Activated CD4-positive, alpha-beta memory T cell treated with anti-CD3 and anti-CD28 coated beads for 36 hours (primary cell): ENCODE measurements around the gene RASSF3. TPM values are rescaled to one million over a fixed set of nuclear protein-coding genes. Genes with fewer than 3 reads are reported as not detected.
A peak's percentile ranks its signal among the peaks of the same experiment; 100 is the strongest.
"Not testable (repeated sequence)": the region's sequence is repeated elsewhere in the genome, so short reads cannot be mapped to it uniquely, and the experiment has no call there.

ENCODE experiments used
- CTCF ChIA-PET: fragments of 350-600 bp; sonication (Branson Sonifier 250); formaldehyde crosslinking; loops from one replicate; lab custom pipeline; 2021; ENCODE audit warnings: antibody characterized with exemption, inconsistent platforms; lab: Charles Lee
- POLR2A ChIA-PET: fragments of 350-600 bp; sonication (Branson Sonifier 250); formaldehyde crosslinking; loops from one replicate; lab custom pipeline; 2021; ENCODE audit warnings: antibody characterized with exemption; lab: Charles Lee
- DNase-seq: peaks from one replicate; pipeline ENCODE4 v3.0.0-alpha.2; 2020
- H3K27ac Mint-ChIP-seq: one replicate; pipeline ENCODE4 v1.8.0; 2021; ENCODE audit warnings: mixed read lengths
- H3K27me3 Mint-ChIP-seq: one replicate; pipeline ENCODE4 v1.8.0; 2021; ENCODE audit warnings: mixed read lengths
- H3K36me3 Mint-ChIP-seq: one replicate; pipeline ENCODE4 v1.8.0; 2021; ENCODE audit warnings: mixed read lengths
- H3K4me1 Mint-ChIP-seq: one replicate; pipeline ENCODE4 v1.8.0; 2021; ENCODE audit warnings: low read depth, mixed read lengths
- H3K4me3 Mint-ChIP-seq: one replicate; pipeline ENCODE4 v1.8.0; 2021; ENCODE audit warnings: mild to moderate bottlenecking, mixed read lengths
- H3K9me3 Mint-ChIP-seq: one replicate; pipeline ENCODE4 v1.8.0; 2021; ENCODE audit warnings: mixed read lengths
- intact Hi-C: fragments of 100-400 bp; cut with micrococcal nuclease; formaldehyde crosslinking; loops from one replicate; pipeline ENCODE4 v1.15.1; 2023
- total RNA-seq, 2 experiments: library from RNA; stranded (reverse); gene quantifications; one replicate each; pipeline ENCODE4 v1.2.3, GENCODE V29; 2021

Gene RASSF3
- total RNA-seq, 2 experiments from 2014 or later: 40.6 to 40.7 TPM

DNA sequence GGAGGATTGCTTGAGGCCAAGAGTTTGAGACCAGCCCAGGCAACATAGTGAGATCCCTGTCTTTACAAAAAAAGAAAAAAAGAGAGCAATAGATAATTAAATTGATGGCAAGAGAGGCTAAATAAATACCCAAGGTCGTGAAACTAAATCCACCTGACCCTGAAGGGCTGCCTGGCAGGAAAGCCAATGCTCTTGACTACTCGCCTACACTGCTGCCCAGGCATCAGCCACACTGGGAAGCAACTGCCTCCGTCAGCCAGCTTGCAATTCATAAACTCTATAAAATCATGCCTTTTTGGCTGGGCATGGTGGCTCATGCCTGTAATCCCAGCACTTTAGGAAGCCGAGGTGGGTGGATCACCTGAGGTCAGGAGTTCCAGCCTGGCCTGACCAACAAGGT, 31.7 kb upstream of the RASSF3 start:
- Mint-ChIP-seq H3K4me3 (no peak overlapping the region), H3K4me1 (peaks cover 14% of the 10 kb centered on the region), H3K36me3 (peaks cover 2% of the 10 kb centered on the region), H3K9me3 (peaks cover 16% of the 10 kb centered on the region), H3K27ac (no peak overlapping the region), H3K27me3 (no peaks in the 10 kb centered on the region)
- CTCF ChIA-PET: interaction anchor here (1.1 kb wide), 1 partner anchor 29 kb away, joined by 7 read pairs; no protein-coding TSS in a partner anchor
- intact Hi-C loops: no loop called here
- POLR2A ChIA-PET: no interaction called here
- no peak for DNase-seq

- intact Hi-C loops: loop anchor here (5.0 kb wide), 1 partner anchor 33 kb away; no protein-coding TSS in a partner anchor
- peaks cover 4% of the 10 kb centered on the region for H3K9me3 Mint-ChIP-seq
- no peak for DNase-seq
- H3K36me3 Mint-ChIP-seq: peaks cover 1% of the 10 kb centered on the region
- H3K27me3 Mint-ChIP-seq: no peaks in the 10 kb centered on the region
- no peak overlapping the region for H3K4me3 Mint-ChIP-seq
- ChIA-PET CTCF (interaction anchor here (0.6 to 1.8 kb wide), 3 partner anchors 31 to 117 kb away, joined by 3 to 5 read pairs (median 3); no protein-coding TSS in a partner anchor), POLR2A (no interaction called here)
- peaks cover 28% of the 10 kb centered on the region for H3K4me1 Mint-ChIP-seq
- no peak overlapping the region for H3K27ac Mint-ChIP-seq
Observed at GRCh38 chr12:64580681-64581080, 29.6 kb upstream of the RASSF3 start.

GRCh38 chr12:64582114-64582513, 28.2 kb upstream of the RASSF3 start:
- H3K27ac Mint-ChIP-seq: no peak overlapping the region
- DNase-seq: no peak
- no peak overlapping the region for H3K4me3 Mint-ChIP-seq
- ChIA-PET CTCF (interaction anchor here (1.0 to 1.8 kb wide), 2 partner anchors 10 to 33 kb away, joined by 3 to 5 read pairs; no protein-coding TSS in a partner anchor), POLR2A (no interaction called here)
- intact Hi-C loops: loop anchor here (5.0 kb wide), 1 partner anchor 35 kb away; no protein-coding TSS in a partner anchor
- peaks cover 28% of the 10 kb centered on the region for H3K4me1 Mint-ChIP-seq
- no peaks in the 10 kb centered on the region for H3K9me3 Mint-ChIP-seq
- no peaks in the 10 kb centered on the region for H3K36me3 Mint-ChIP-seq
- H3K27me3 Mint-ChIP-seq: no peaks in the 10 kb centered on the region

DNA sequence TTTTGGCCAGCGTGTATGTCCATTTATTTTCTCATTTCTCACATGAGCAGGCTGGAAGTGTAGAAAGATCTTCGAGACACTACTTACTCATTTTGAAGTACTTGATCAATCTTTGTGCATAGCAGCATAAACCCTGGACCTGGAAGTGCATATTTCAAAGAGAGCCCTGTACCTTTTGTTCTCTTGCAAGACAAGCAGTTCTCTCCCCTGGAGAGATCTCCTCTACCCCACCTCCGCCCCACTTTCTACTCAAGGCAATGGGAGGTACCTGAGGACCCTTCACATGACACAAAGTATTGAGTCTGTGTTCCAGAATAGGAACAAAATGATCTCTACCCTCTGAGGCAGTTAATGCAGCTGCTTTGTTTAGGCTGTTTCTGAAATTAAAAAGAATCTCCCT, 27.4 kb upstream of the RASSF3 start:
- ChIA-PET POLR2A (no interaction called here), CTCF (interaction anchor here (1.0 to 1.7 kb wide), 2 partner anchors 11 to 34 kb away, joined by 3 to 10 read pairs; no protein-coding TSS in a partner anchor)
- Mint-ChIP-seq H3K36me3 (no peaks in the 10 kb centered on the region), H3K4me1 (peaks cover 28% of the 10 kb centered on the region), H3K27ac (peak overlapping the region; percentile 4), H3K4me3 (no peak overlapping the region), H3K9me3 (no peaks in the 10 kb centered on the region), H3K27me3 (no peaks in the 10 kb centered on the region)
- intact Hi-C loops: loop anchor here (5.0 kb wide), 1 partner anchor 36 kb away; no protein-coding TSS in a partner anchor
- no peak for DNase-seq

- CTCF ChIA-PET: interaction anchor here (1.1 to 1.7 kb wide), 3 partner anchors 22 to 114 kb away, joined by 3 to 10 read pairs (median 9); no protein-coding TSS in a partner anchor
- Mint-ChIP-seq H3K4me1 (peaks cover 28% of the 10 kb centered on the region), H3K4me3 (peak overlapping the region; percentile 45)
Observed at GRCh38 chr12:64583395-64583770, 26.9 kb upstream of the RASSF3 start.

DNA sequence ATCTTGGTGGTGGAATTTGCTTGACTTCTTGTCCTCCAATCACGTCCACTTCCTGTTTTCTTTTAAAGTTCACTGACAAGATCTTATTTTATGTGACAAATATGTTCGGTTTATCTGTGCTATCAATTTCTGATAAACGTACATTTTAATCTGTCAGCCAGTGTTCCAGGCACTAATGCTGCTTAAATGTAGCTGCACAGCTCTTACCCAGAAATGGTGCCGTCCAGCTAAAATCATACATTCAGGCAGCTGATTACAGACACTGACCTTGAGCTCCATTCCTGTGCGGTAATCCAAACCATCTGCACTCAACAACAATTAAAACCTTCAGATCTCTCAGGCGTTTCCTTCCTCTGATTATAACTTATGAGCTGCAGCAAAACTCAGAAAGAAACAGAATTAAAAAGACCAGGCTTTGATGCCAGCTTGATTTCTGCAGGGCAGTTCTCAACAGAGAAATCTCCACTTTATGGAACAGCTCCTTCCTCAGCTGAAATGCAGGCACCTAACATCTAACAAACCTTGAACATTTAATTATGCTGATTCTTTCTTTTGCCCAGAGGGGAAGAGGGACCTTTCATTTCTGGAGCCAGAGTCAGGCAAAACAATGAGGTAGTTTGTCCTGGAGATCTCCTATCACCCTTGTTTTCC, 26.4 kb upstream of the RASSF3 start:
- DNase-seq: no peak
- H3K27me3 Mint-ChIP-seq: no peaks in the 10 kb centered on the region

More at GRCh38 chr12:64583395-64583770, 26.9 kb upstream of the RASSF3 start:
- not testable (repeated sequence) for DNase-seq, H3K9me3 Mint-ChIP-seq, H3K27me3 Mint-ChIP-seq, H3K36me3 Mint-ChIP-seq
- POLR2A ChIA-PET: interaction anchor here (1.2 kb wide), 2 partner anchors 26 to 31 kb away, joined by 3 read pairs; no protein-coding TSS in a partner anchor
- intact Hi-C loops: loop anchor here (5.0 kb wide), 1 partner anchor 36 kb away; no protein-coding TSS in a partner anchor
- H3K27ac Mint-ChIP-seq: peak overlapping the region; percentile 63

GRCh38 chr12:64585104-64585503, 25.2 kb upstream of the RASSF3 start:
- Mint-ChIP-seq H3K36me3 (no peaks in the 10 kb centered on the region), H3K9me3 (no peaks in the 10 kb centered on the region), H3K4me3 (no peak overlapping the region), H3K27me3 (no peaks in the 10 kb centered on the region), H3K4me1 (peaks cover 28% of the 10 kb centered on the region), H3K27ac (no peak overlapping the region)
- CTCF ChIA-PET: no interaction called here
- no peak for DNase-seq
- intact Hi-C loops: no loop called here
- POLR2A ChIA-PET: interaction anchor here (0.6 kb wide), 1 partner anchor 11 kb away, joined by 5 read pairs; no protein-coding TSS in a partner anchor

More for the DNA sequence above, 26.4 kb upstream of the RASSF3 start:
- no peaks in the 10 kb centered on the region for H3K36me3 Mint-ChIP-seq
- intact Hi-C loops: loop anchor here (5.0 kb wide), 1 partner anchor 37 kb away; no protein-coding TSS in a partner anchor
- CTCF ChIA-PET: interaction anchor here (1.1 to 1.7 kb wide), 3 partner anchors 23 to 113 kb away, joined by 3 to 10 read pairs (median 9); no protein-coding TSS in a partner anchor
- POLR2A ChIA-PET: interaction anchor here (1.2 kb wide), 2 partner anchors 25 to 30 kb away, joined by 3 read pairs; no protein-coding TSS in a partner anchor
- no peaks in the 10 kb centered on the region for H3K9me3 Mint-ChIP-seq
- H3K27ac Mint-ChIP-seq: peak overlapping the region; percentile 63
- peaks cover 28% of the 10 kb centered on the region for H3K4me1 Mint-ChIP-seq
- peak overlapping the region; percentile 45 for H3K4me3 Mint-ChIP-seq

- ChIA-PET CTCF (interaction anchor here (0.6 to 1.4 kb wide), 3 partner anchors 38 to 1641 kb away, joined by 3 read pairs; no protein-coding TSS in a partner anchor), POLR2A (no interaction called here)
- H3K9me3 Mint-ChIP-seq: no peaks in the 10 kb centered on the region
- intact Hi-C loops: no loop called here
- no peaks in the 10 kb centered on the region for H3K36me3 Mint-ChIP-seq
- no peaks in the 10 kb centered on the region for H3K27me3 Mint-ChIP-seq
- H3K4me1 Mint-ChIP-seq: peaks cover 24% of the 10 kb centered on the region
- no peak overlapping the region for H3K4me3 Mint-ChIP-seq
- H3K27ac Mint-ChIP-seq: no peak overlapping the region
- DNase-seq: no peak
Observed at GRCh38 chr12:64587447-64587846, 22.8 kb upstream of the RASSF3 start.

DNA sequence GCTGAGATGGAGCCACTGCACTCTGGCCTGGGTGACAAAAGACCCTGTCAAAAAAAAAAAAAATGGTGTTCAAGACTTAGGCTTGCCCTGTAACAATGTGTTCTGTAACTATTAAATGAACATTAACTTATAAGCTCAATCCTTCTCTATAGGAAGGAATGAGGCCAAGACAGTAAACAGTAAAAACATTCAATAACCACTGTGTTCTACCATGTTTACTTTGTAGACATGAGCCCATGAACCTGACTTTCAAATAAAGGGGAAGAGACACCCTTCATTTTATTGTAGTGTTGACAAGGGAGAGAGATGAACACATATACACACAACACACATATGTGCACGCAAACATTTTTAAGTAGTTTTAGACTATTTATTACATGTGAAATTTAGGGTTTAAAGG, 20.1 kb upstream of the RASSF3 start:
- H3K27ac Mint-ChIP-seq: no peak overlapping the region
- no peaks in the 10 kb centered on the region for H3K27me3 Mint-ChIP-seq
- ChIA-PET CTCF (interaction anchor here (1.1 to 1.3 kb wide), 2 partner anchors 41 to 108 kb away, joined by 3 to 6 read pairs; no protein-coding TSS in a partner anchor), POLR2A (interaction anchor here (0.6 to 1.3 kb wide), 2 partner anchors 11 to 24 kb away, joined by 3 to 4 read pairs; no protein-coding TSS in a partner anchor)
- intact Hi-C loops: no loop called here
- H3K4me1 Mint-ChIP-seq: peaks cover 3% of the 10 kb centered on the region
- no peaks in the 10 kb centered on the region for H3K9me3 Mint-ChIP-seq
- DNase-seq: no peak
- H3K36me3 Mint-ChIP-seq: no peaks in the 10 kb centered on the region
- H3K4me3 Mint-ChIP-seq: no peak overlapping the region

DNA sequence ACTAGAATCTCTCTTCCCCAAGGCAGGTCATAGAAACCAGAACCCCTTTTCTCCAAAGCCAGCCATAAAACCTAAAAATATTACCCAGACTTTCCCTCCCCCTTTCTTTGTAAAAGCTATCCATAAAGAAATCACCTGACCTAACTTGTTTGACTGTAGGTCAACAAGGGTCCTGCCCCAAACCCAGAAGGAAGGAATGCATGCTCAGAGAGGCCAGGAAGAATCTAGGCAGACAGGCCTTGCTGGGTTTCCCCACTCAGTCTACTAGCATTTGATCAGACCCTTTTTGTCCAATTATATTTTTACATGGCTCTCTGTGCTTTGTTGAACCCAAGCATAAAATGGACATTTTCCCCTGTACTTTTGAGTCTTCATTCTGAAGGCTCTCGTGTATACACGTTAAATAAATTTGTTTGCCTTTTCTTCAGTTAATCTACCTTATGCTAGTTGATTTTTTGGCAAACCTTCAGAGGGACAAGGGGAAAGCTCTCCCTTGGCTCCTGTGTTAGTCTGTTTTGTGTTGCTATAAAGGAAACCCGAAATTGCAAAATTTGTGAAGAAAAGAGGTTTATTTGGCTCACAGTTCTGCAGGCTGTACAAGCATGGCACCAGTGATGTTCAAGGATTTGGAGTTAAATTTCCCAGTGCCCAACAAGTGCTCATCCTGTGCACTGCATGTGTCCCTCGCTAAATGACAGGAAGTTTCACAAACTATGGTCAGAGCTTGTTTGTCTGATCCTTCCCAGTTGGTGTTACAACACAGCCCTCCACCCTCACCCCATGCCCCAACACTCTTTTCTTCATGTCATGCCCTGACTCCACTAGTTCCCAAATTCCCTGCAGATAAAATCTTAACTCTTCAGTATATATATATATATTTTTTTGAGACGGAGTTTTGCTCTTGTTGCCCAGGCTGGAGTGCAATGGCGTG, 14.2 kb upstream of the RASSF3 start:
- CTCF ChIA-PET: no interaction called here
- intact Hi-C loops: no loop called here
- Mint-ChIP-seq H3K9me3 (no peaks in the 10 kb centered on the region), H3K4me3 (no peak overlapping the region), H3K27me3 (no peaks in the 10 kb centered on the region), H3K36me3 (no peaks in the 10 kb centered on the region), H3K27ac (no peak overlapping the region), H3K4me1 (peaks cover 36% of the 10 kb centered on the region)
- DNase-seq: no peak
- POLR2A ChIA-PET: interaction anchor here (0.6 kb wide), 2 partner anchors 11 to 16 kb away, joined by 4 to 5 read pairs; no protein-coding TSS in a partner anchor

GRCh38 chr12:64598831-64599230, 11.5 kb upstream of the RASSF3 start:
- ChIA-PET POLR2A (no interaction called here), CTCF (interaction anchor here (1.1 to 1.6 kb wide), 3 partner anchors 10 to 99 kb away, joined by 3 to 6 read pairs (median 4); no protein-coding TSS in a partner anchor)
- DNase-seq: no peak
- Mint-ChIP-seq H3K27ac (peak overlapping the region; percentile 6), H3K27me3 (no peaks in the 10 kb centered on the region), H3K4me3 (peak overlapping the region; percentile 8), H3K4me1 (peaks cover 38% of the 10 kb centered on the region), H3K36me3 (no peaks in the 10 kb centered on the region), H3K9me3 (no peaks in the 10 kb centered on the region)
- intact Hi-C loops: loop anchor here (1.0 kb wide), 1 partner anchor 10 kb away; no protein-coding TSS in a partner anchor
